Limb (tissue), 2 donors: ENCODE results near the gene KDM8.
A peak's percentile ranks its signal among the peaks of the same experiment; 100 is the strongest.

Source experiments
- DNase-seq, 2 donors: peaks; one replicate each; pipeline ENCODE4 v3.0.0-alpha.2; 2016; ENCODE audit errors: extremely low spot score in 2 of 2

The KDM8 gene

GRCh38 chr16:27228621-27229501 lies 25.5 kb downstream of the KDM8 start:
- peak; percentile 44 to 63 for DNase-seq

GRCh38 chr16:27229891-27230470 lies 26.7 kb downstream of the KDM8 start:
- DNase-seq, result no peak

GRCh38 chr16:27230562-27231001 lies 27.3 kb downstream of the KDM8 start:
- DNase-seq, result no peak

GRCh38 chr16:27231692-27232060 lies 28.4 kb downstream of the KDM8 start:
- no peak for DNase-seq

GRCh38 chr16:27232061-27232900 lies 29.0 kb downstream of the KDM8 start:
- DNase-seq, result no peak

GRCh38 chr16:27232901-27233625 lies 29.7 kb downstream of the KDM8 start:
- no peak for DNase-seq

- DNase-seq, result no peak
Measured at GRCh38 chr16:27233731-27234130, 30.4 kb downstream of the KDM8 start.

GRCh38 chr16:27234171-27234570 lies 30.8 kb downstream of the KDM8 start:
- DNase-seq, result no peak

GRCh38 chr16:27234603-27235002 lies 31.3 kb downstream of the KDM8 start:
- DNase-seq, result no peak

GRCh38 chr16:27235055-27235937 lies 32.0 kb downstream of the KDM8 start:
- peak; percentile 69 to 73 for DNase-seq

- DNase-seq, result no peak
Measured at GRCh38 chr16:27235938-27236245, 32.6 kb downstream of the KDM8 start.

- DNase-seq, result no peak
Measured at GRCh38 chr16:27236635-27237218, 33.4 kb downstream of the KDM8 start.

- no peak for DNase-seq
Measured at GRCh38 chr16:27237219-27238015, 34.1 kb downstream of the KDM8 start.

GRCh38 chr16:27238016-27238587 lies 34.8 kb downstream of the KDM8 start:
- no peak for DNase-seq

- no peak for DNase-seq
Measured at GRCh38 chr16:27238591-27238990, 35.3 kb downstream of the KDM8 start.

GRCh38 chr16:27239026-27239425 lies 35.7 kb downstream of the KDM8 start:
- DNase-seq, result no peak

GRCh38 chr16:27239906-27240655 lies 36.8 kb downstream of the KDM8 start:
- no peak for DNase-seq

- no peak for DNase-seq
Measured at GRCh38 chr16:27240948-27241531, 37.7 kb downstream of the KDM8 start.
